Activated T-helper 1 cell treated with anti-CD3 and anti-CD28 coated beads, Interleukin-12 subunit alpha, Interleukin-12 subunit beta, Interleukin-2, Interleukin-4 antibody, amounts not matched to agents 30 ng/mL and 10 ng/mL and 1 ng/mL, durations not matched to agents 14 hours and 24 hours and 36 hours (primary cell): ENCODE results near the gene JAKMIP2. TPM values are rescaled to one million over a fixed set of nuclear protein-coding genes. Genes with fewer than 3 reads are reported as not detected.

ENCODE experiments used
- total RNA-seq: library from RNA; stranded (reverse); gene quantifications from 2 replicates; pipeline ENCODE4 v1.2.3, GENCODE V29; 2022

Gene JAKMIP2
- total RNA-seq, 1 donor from 2014 or later: 1.1 TPM

Other genes with a start within 250 kb of the JAKMIP2 start
- not detected in 2 replicates for gene SPINK1, start 48.9 kb upstream of the JAKMIP2 start, total RNA-seq
- not detected in 2 replicates for gene SCGB3A2, start 96.0 kb upstream of the JAKMIP2 start, total RNA-seq
- not detected in 2 replicates for gene C5orf46, start 123.8 kb upstream of the JAKMIP2 start, total RNA-seq